HepG2 (cell line): ENCODE results near the gene MIDN. TPM values are rescaled to one million over a fixed set of nuclear protein-coding genes. Genes with fewer than 3 reads are reported as not detected.
A peak's percentile ranks its signal among the peaks of the same experiment; 100 is the strongest.

Experiments used
- ARNTL ChIP-seq: sonication (generic); formaldehyde crosslinking; IDR thresholded peaks from 2 replicates; pipeline ENCODE4 v1.4.0; 2020; ENCODE audit warnings: mild to moderate bottlenecking, missing genetic modification reagents
- BCL6 ChIP-seq: IDR thresholded peaks from 2 replicates; pipeline ENCODE4 v1.6.1; 2016; ENCODE audit warnings: missing genetic modification reagents, missing compliant biosample characterization
- CENPT ChIP-seq: sonication (generic); formaldehyde crosslinking; IDR thresholded peaks from 2 replicates; pipeline ENCODE4 v1.8.0; 2022; ENCODE audit warnings: low read depth, mild to moderate bottlenecking, moderate library complexity, missing genetic modification reagents
- GLI4 ChIP-seq: sonication (generic); formaldehyde crosslinking; IDR thresholded peaks from 2 replicates; pipeline ENCODE4 v1.5.1; 2020; ENCODE audit warnings: missing genetic modification reagents, mild to moderate bottlenecking, moderate library complexity, borderline replicate concordance
- KDM5A ChIP-seq: fragments of 200-600 bp; sonication (generic); IDR thresholded peaks from 2 replicates; pipeline ENCODE4 v1.7.0; 2018; ENCODE audit warnings: antibody characterized with exemption, mild to moderate bottlenecking, low read length, borderline replicate concordance
- MED13 ChIP-seq: sonication (generic); formaldehyde crosslinking; IDR thresholded peaks from 2 replicates; pipeline ENCODE4 v1.5.0; 2020; ENCODE audit warnings: missing genetic modification reagents
- NKX3-1 ChIP-seq: sonication (generic); formaldehyde crosslinking; IDR thresholded peaks from 2 replicates; pipeline ENCODE4 v1.5.0; 2020; ENCODE audit warnings: missing genetic modification reagents
- POGZ ChIP-seq: sonication (generic); formaldehyde crosslinking; IDR thresholded peaks from 2 replicates; pipeline ENCODE4 v1.4.0; 2020; ENCODE audit warnings: mild to moderate bottlenecking, missing genetic modification reagents
- SP1 ChIP-seq, 2 experiments: fragments of 450-650 bp in 1 of 2; sonication (generic) in 1 of 2; formaldehyde crosslinking in 1 of 2; IDR thresholded peaks; 2 replicates each; pipeline versions ENCODE4 v1.4.0 to v1.6.1; 2016 to 2020; ENCODE audit warnings: missing genetic modification reagents in 1 of 2
- TARDBP ChIP-seq: sonication (generic); formaldehyde crosslinking; IDR thresholded peaks from 2 replicates; pipeline ENCODE4 v1.8.0; 2022; ENCODE audit warnings: mild to moderate bottlenecking, missing genetic modification reagents
- ZBTB14 ChIP-seq: sonication (generic); formaldehyde crosslinking; IDR thresholded peaks from 2 replicates; pipeline ENCODE4 v1.4.0; 2020; ENCODE audit warnings: missing genetic modification reagents
- ZBTB21 ChIP-seq: sonication (generic); formaldehyde crosslinking; IDR thresholded peaks from 2 replicates; pipeline ENCODE4 v1.4.0; 2020; ENCODE audit warnings: missing genetic modification reagents
- ZFP36L1 ChIP-seq: sonication (generic); formaldehyde crosslinking; IDR thresholded peaks from 2 replicates; pipeline ENCODE4 v1.8.0; 2022; ENCODE audit warnings: mild to moderate bottlenecking, missing genetic modification reagents, moderate library complexity
- ZFX ChIP-seq: sonication (generic); formaldehyde crosslinking; IDR thresholded peaks from 2 replicates; pipeline ENCODE4 v1.4.0; 2020; ENCODE audit warnings: mild to moderate bottlenecking, low read depth, missing genetic modification reagents, moderate library complexity
- ZNF652 ChIP-seq: IDR thresholded peaks from 2 replicates; pipeline ENCODE4 v1.6.1; 2016; ENCODE audit warnings: low read depth, borderline replicate concordance
- ZNF781 ChIP-seq: sonication (generic); formaldehyde crosslinking; IDR thresholded peaks from 2 replicates; pipeline ENCODE4 v1.5.1; 2020; ENCODE audit warnings: borderline replicate concordance, mild to moderate bottlenecking, missing genetic modification reagents; ENCODE audit errors: not compliant biosample characterization
- polyA plus RNA-seq, 8 experiments: library from polyadenylated mRNA; depleted of rRNA in 3 of 8; stranded (reverse) in 7 of 8; unstranded in 1 of 8; fragments of >200 nt; fragmentation: Illumina TruSeq in 4 of 8; extraction: Trizol in 4 of 8; gene quantifications; 2 replicates each; pipeline versions ENCODE4 v1.2.1 to v1.2.3, GENCODE V29; 2011 to 2016; ENCODE audit warnings: low read depth in 4 of 8, missing spikeins in 1 of 8, mixed read lengths in 1 of 8; ENCODE audit not compliant: insufficient read depth in 1 of 8
- total RNA-seq, 5 experiments: library from RNA; depleted of rRNA; stranded (reverse); fragments of >200 nt; fragmentation: Illumina TruSeq; extraction: Trizol; gene quantifications; 2 replicates each; pipeline ENCODE4 v1.2.3, GENCODE V29; 2016; ENCODE audit warnings: low read depth in 1 of 5
- TF ChIP-seq, protein P1 (sequence below): sonication (generic); formaldehyde crosslinking; IDR thresholded peaks from 2 replicates; pipeline ENCODE4 v1.9.0; 2021; ENCODE audit warnings: mild to moderate bottlenecking, missing genetic modification reagents
- TF ChIP-seq, protein P2 (sequence below): sonication (generic); formaldehyde crosslinking; IDR thresholded peaks from 2 replicates; pipeline ENCODE4 v1.5.0; 2020; ENCODE audit warnings: mild to moderate bottlenecking, missing genetic modification reagents, moderate library complexity

The MIDN gene
- total and polyA plus RNA-seq, 2 of the 13 experiments (the other 11 are each of a cell fraction or from before 2014, with no cell fraction given) = 8.4 to 18.0 TPM

DNA sequence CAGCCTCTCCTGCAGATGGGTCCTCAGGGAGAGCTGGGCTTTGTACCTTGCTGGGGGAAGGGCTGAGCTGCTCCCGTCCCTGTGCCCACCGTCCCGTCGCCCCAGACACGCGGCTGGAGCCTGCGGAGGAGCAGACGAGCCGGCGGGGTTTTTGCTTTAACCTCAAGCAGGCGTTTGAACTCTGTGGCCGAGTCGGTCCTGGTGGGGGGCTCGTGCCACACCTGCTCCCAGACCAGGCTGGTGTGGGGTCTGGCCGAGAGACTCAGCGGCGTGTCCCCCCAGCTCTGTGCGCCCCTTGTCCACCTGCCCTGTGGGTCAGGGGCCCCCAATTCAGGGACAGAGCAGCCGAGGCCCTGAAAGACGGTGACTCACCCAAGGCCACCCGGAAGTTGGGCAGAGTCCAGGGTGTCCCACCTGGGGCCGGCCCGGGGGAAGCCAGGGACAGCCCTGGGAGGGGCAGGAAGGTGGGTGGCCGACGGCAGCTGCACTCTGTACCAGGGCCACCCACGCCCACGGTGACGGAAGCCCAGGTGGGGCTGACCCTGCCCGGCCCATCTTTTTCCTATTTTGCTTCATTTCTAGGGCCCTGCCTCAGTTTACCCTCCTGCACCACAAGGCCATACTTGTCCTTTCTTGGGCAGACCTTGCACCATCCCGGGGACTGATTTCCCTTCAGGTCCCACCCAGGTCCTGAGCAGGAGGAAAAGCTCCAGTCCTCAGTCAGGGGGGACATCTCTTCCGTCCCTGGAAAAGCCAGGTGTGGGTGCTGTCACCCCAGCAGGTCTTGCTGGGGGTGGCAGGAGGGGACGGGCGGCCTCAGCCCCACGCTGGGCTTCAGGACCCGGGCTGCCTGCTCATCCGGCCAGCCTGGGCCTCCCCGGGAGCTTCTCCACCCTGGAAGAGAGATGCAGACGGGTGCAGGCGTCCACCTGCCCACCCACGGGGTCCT lies 42.6 kb downstream of the MIDN start (continued):
- TF ChIP-seq ZFP36L1 (CRISPR knock-in tag) = 0 out of 2 replicates have a peak, but pooled peaks have one; percentile 10
- TF ChIP-seq, protein P1, sequence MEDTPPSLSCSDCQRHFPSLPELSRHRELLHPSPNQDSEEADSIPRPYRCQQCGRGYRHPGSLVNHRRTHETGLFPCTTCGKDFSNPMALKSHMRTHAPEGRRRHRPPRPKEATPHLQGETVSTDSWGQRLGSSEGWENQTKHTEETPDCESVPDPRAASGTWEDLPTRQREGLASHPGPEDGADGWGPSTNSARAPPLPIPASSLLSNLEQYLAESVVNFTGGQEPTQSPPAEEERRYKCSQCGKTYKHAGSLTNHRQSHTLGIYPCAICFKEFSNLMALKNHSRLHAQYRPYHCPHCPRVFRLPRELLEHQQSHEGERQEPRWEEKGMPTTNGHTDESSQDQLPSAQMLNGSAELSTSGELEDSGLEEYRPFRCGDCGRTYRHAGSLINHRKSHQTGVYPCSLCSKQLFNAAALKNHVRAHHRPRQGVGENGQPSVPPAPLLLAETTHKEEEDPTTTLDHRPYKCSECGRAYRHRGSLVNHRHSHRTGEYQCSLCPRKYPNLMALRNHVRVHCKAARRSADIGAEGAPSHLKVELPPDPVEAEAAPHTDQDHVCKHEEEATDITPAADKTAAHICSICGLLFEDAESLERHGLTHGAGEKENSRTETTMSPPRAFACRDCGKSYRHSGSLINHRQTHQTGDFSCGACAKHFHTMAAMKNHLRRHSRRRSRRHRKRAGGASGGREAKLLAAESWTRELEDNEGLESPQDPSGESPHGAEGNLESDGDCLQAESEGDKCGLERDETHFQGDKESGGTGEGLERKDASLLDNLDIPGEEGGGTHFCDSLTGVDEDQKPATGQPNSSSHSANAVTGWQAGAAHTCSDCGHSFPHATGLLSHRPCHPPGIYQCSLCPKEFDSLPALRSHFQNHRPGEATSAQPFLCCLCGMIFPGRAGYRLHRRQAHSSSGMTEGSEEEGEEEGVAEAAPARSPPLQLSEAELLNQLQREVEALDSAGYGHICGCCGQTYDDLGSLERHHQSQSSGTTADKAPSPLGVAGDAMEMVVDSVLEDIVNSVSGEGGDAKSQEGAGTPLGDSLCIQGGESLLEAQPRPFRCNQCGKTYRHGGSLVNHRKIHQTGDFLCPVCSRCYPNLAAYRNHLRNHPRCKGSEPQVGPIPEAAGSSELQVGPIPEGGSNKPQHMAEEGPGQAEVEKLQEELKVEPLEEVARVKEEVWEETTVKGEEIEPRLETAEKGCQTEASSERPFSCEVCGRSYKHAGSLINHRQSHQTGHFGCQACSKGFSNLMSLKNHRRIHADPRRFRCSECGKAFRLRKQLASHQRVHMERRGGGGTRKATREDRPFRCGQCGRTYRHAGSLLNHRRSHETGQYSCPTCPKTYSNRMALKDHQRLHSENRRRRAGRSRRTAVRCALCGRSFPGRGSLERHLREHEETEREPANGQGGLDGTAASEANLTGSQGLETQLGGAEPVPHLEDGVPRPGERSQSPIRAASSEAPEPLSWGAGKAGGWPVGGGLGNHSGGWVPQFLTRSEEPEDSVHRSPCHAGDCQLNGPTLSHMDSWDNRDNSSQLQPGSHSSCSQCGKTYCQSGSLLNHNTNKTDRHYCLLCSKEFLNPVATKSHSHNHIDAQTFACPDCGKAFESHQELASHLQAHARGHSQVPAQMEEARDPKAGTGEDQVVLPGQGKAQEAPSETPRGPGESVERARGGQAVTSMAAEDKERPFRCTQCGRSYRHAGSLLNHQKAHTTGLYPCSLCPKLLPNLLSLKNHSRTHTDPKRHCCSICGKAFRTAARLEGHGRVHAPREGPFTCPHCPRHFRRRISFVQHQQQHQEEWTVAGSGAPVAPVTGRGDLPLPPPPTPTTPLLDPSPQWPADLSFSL (CRISPR knock-in tag) = 0 out of 2 replicates have a peak, but pooled peaks have one; percentile 10
- TF ChIP-seq BCL6 = peak; percentile 66; the same call in 1 of the 2 replicates
- peak; percentile 87; the same call in 1 of the 2 replicates for TF ChIP-seq GLI4
- TF ChIP-seq SP1 (IDR thresholded peaks at IDR 0.05) = no peak
- peak; percentile 29; the same call in 1 of the 2 replicates for TF ChIP-seq SP1 (CRISPR knock-in tag; IDR thresholded peaks at IDR 0.05)
- TF ChIP-seq, protein P2, sequence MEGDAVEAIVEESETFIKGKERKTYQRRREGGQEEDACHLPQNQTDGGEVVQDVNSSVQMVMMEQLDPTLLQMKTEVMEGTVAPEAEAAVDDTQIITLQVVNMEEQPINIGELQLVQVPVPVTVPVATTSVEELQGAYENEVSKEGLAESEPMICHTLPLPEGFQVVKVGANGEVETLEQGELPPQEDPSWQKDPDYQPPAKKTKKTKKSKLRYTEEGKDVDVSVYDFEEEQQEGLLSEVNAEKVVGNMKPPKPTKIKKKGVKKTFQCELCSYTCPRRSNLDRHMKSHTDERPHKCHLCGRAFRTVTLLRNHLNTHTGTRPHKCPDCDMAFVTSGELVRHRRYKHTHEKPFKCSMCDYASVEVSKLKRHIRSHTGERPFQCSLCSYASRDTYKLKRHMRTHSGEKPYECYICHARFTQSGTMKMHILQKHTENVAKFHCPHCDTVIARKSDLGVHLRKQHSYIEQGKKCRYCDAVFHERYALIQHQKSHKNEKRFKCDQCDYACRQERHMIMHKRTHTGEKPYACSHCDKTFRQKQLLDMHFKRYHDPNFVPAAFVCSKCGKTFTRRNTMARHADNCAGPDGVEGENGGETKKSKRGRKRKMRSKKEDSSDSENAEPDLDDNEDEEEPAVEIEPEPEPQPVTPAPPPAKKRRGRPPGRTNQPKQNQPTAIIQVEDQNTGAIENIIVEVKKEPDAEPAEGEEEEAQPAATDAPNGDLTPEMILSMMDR (CRISPR knock-in tag) = 0 out of 2 replicates have a peak, but pooled peaks have one; percentile 28
- no peak for TF ChIP-seq ZBTB21 (CRISPR knock-in tag)
- no peak for TF ChIP-seq ZBTB14
- TF ChIP-seq CENPT = peak; percentile 35; the same call in 1 of the 2 replicates
- TF ChIP-seq ARNTL (CRISPR knock-in tag) = peak; percentile 83
- peak; percentile 75 for TF ChIP-seq ZNF781 (CRISPR knock-in tag)
- no peak for TF ChIP-seq KDM5A
- peak; percentile 51; the same call in 1 of the 2 replicates for TF ChIP-seq ZNF652 (CRISPR knock-in tag)
- TF ChIP-seq ZFX (CRISPR knock-in tag) = peak; percentile 86
- 0 out of 2 replicates have a peak, but pooled peaks have one; percentile 33 for TF ChIP-seq POGZ (CRISPR knock-in tag)
- TF ChIP-seq NKX3-1 (CRISPR knock-in tag) = 0 out of 2 replicates have a peak, but pooled peaks have one; percentile 38
- TF ChIP-seq MED13 (CRISPR knock-in tag) = peak; percentile 74; the same call in 1 of the 2 replicates
- TF ChIP-seq TARDBP = peak; percentile 83; the same call in 1 of the 2 replicates
